Measurements from ENCODE around the gene PHF20.
"Not testable (repeated sequence)": the region's sequence is repeated elsewhere in the genome, so short reads cannot be mapped to it uniquely, and the experiment has no call there.

The PHF20 gene

GRCh38 chr20:35771689-35772562 is at the start of gene PHF20:
TSS of gene PHF20 (plus strand) at chr20:35772015. CDS start at chr20:35801523, 29,508 bp downstream.
- Mint-ChIP-seq H3K27me3 (ENCODE audit: low read depth) (no peaks in the 10 kb centered on the region), H3K9me3 (peaks cover 6% of the 10 kb centered on the region), H3K27ac (peak within 1 kb of the TSS; percentile 90), H3K4me3 (peak within 1 kb of the TSS; percentile 94), H3K36me3 (ENCODE audit: low read depth) (peaks cover 26% of the 10 kb centered on the region), H3K4me1 (ENCODE audit: low read depth) (peaks cover 53% of the 10 kb centered on the region)

- not testable (repeated sequence) for H3K9me3 Mint-ChIP-seq; H3K4me3 Mint-ChIP-seq; H3K27ac Mint-ChIP-seq; H3K27me3 Mint-ChIP-seq (ENCODE audit: low read depth)
- peaks cover 42% of the 10 kb centered on the region for H3K36me3 Mint-ChIP-seq (ENCODE audit: low read depth)
- peaks cover 15% of the 10 kb centered on the region for H3K4me1 Mint-ChIP-seq (ENCODE audit: low read depth)
These were observed 48.6 kb upstream of the PHF20 start for GRCh38 chr20:35723275-35723639.

- H3K4me1 Mint-ChIP-seq (ENCODE audit: low read depth): peaks cover 15% of the 10 kb centered on the region
These were observed 48.0 kb upstream of the PHF20 start for GRCh38 chr20:35723652-35724320.

DNA sequence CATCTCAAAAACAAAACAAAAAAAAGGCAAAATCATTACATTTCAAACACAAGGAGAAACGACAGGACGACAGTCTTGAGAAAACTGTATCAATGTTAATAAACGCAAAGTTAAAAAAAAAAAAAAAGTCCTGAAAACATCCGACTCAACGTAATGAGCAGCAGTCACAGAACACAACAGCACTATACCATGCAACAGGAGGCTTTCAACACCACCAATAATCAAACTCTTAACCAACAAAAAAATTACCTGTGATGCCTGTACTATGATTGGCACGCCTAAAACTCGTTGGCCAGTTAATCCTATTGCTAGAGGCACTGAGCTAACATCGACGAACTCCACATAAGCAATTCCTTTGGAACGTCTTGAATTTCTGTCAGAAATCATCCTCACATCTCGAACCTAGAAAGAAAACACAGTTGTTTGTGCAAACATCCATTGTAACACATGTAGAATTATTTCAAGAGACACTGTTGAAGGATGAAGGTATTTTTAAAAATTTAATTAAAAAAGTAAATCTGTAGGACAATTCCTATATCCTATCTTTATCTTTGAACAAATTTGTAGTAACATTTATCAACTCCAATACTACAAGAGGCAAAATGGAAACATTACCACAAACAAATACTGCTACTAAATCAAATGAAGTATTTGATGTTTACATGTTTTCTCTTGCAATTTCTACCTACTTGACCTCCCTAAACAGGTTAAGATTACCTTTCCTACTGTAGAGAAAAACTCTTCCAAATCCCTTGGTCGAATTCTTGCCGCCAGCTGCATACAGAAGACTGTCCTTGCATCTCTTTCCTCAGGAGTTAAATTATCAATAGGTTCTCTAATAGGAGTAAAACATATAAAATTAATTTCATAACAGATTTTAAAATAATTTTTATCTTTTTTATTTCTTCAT is 47.2 kb upstream of the PHF20 start:
- H3K9me3 Mint-ChIP-seq: no peaks in the 10 kb centered on the region
- H3K27me3 Mint-ChIP-seq (ENCODE audit: low read depth): no peaks in the 10 kb centered on the region
- peaks cover 43% of the 10 kb centered on the region for H3K36me3 Mint-ChIP-seq (ENCODE audit: low read depth)
- H3K4me1 Mint-ChIP-seq (ENCODE audit: low read depth): peaks cover 13% of the 10 kb centered on the region
- H3K4me3 Mint-ChIP-seq: no peak overlapping the region
- H3K27ac Mint-ChIP-seq: no peak overlapping the region

More at GRCh38 chr20:35723652-35724320, 48.0 kb upstream of the PHF20 start:
- H3K27ac Mint-ChIP-seq; H3K4me3 Mint-ChIP-seq; H3K27me3 Mint-ChIP-seq (ENCODE audit: low read depth); H3K9me3 Mint-ChIP-seq: not testable (repeated sequence)
- H3K36me3 Mint-ChIP-seq (ENCODE audit: low read depth): peaks cover 42% of the 10 kb centered on the region

DNA sequence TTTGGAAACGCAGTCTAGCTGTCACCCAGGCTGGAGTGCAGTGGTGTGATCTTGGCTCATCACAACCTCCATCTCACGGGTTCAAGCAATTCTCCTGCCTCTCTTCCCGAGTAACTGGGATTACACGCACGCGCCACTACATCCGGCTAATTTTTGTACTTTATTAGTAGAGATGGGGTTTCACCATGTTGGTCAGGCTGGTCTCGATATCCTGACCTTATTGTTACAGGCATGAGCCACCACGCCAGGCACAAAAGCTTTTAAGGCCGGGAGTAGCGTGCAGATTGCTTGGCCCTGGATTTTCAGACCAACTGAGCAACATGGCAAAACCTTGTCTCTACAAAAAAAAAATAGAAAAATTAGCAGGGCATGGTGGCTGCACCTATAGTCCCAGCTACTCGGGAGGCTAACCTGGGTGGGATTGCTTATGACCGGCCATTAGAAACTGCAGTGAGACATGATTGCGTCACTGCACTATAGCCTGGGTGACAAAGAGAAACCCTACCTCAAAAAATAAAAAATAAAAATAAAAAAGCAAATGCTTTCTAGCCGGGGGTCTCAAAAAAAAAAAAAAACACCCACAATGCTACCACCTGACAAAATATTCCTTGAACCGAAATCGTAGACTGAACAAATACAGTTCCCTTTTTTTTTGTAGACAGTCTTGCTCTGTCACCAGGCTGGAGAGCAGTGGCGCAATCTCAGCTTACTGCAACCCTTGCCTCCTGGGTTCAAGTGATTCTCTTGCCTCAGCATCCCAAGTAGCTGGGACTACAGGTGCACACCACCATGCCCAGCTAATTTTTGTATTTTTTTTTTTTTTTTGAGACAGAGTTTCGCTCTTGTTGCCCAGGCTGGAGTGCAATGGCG is 44.7 kb upstream of the PHF20 start:
- no peaks in the 10 kb centered on the region for H3K9me3 Mint-ChIP-seq
- H3K27ac Mint-ChIP-seq: no peak overlapping the region
- no peak overlapping the region for H3K4me3 Mint-ChIP-seq
- H3K4me1 Mint-ChIP-seq (ENCODE audit: low read depth): peaks cover 16% of the 10 kb centered on the region
- H3K27me3 Mint-ChIP-seq (ENCODE audit: low read depth): no peaks in the 10 kb centered on the region
- peaks cover 40% of the 10 kb centered on the region for H3K36me3 Mint-ChIP-seq (ENCODE audit: low read depth)

DNA sequence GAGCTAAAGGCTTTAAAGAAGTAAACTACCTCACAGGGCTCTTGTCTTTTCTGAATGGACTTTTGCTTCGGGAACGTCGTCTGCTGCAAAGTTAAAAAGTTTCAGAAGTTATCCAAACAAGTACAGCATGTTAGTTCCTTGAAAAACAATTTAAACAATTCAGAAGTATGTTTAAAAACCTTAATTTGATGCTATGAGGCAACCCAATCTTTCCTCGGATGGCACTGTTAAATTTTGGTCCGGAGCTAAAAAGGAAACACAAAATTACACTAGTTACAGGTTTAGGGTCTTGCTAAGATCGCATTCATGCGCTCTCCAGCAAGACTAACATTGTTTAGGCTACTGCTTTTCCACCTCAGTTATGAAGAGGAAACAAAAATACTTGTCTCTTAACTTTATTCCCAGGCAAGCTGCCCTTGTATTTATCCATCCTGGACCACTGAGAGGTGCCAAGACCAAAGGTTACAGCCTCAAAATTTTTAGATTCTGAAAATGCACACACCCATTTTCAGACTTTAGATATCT is 42.5 kb upstream of the PHF20 start:
- Mint-ChIP-seq H3K4me3 (no peak overlapping the region), H3K27me3 (ENCODE audit: low read depth) (no peaks in the 10 kb centered on the region), H3K9me3 (no peaks in the 10 kb centered on the region), H3K4me1 (ENCODE audit: low read depth) (peaks cover 25% of the 10 kb centered on the region), H3K36me3 (ENCODE audit: low read depth) (peaks cover 51% of the 10 kb centered on the region), H3K27ac (no peak overlapping the region)

GRCh38 chr20:35729836-35730582 is 41.8 kb upstream of the PHF20 start:
- no peak overlapping the region for H3K4me3 Mint-ChIP-seq
- no peaks in the 10 kb centered on the region for H3K9me3 Mint-ChIP-seq
- no peak overlapping the region for H3K27ac Mint-ChIP-seq
- peaks cover 51% of the 10 kb centered on the region for H3K36me3 Mint-ChIP-seq (ENCODE audit: low read depth)
- no peaks in the 10 kb centered on the region for H3K27me3 Mint-ChIP-seq (ENCODE audit: low read depth)
- peaks cover 26% of the 10 kb centered on the region for H3K4me1 Mint-ChIP-seq (ENCODE audit: low read depth)

GRCh38 chr20:35730583-35731468 is 41.0 kb upstream of the PHF20 start:
- H3K27ac Mint-ChIP-seq: no peak overlapping the region
- no peaks in the 10 kb centered on the region for H3K27me3 Mint-ChIP-seq (ENCODE audit: low read depth)
- H3K36me3 Mint-ChIP-seq (ENCODE audit: low read depth): peaks cover 50% of the 10 kb centered on the region
- no peaks in the 10 kb centered on the region for H3K9me3 Mint-ChIP-seq
- H3K4me3 Mint-ChIP-seq: no peak overlapping the region
- H3K4me1 Mint-ChIP-seq (ENCODE audit: low read depth): peaks cover 29% of the 10 kb centered on the region

- H3K4me3 Mint-ChIP-seq: no peak overlapping the region
- no peaks in the 10 kb centered on the region for H3K27me3 Mint-ChIP-seq (ENCODE audit: low read depth)
- no peak overlapping the region for H3K27ac Mint-ChIP-seq
- no peaks in the 10 kb centered on the region for H3K9me3 Mint-ChIP-seq
- H3K36me3 Mint-ChIP-seq (ENCODE audit: low read depth): peaks cover 54% of the 10 kb centered on the region
- H3K4me1 Mint-ChIP-seq (ENCODE audit: low read depth): peaks cover 34% of the 10 kb centered on the region
These were observed 40.4 kb upstream of the PHF20 start for GRCh38 chr20:35731469-35731788.

DNA sequence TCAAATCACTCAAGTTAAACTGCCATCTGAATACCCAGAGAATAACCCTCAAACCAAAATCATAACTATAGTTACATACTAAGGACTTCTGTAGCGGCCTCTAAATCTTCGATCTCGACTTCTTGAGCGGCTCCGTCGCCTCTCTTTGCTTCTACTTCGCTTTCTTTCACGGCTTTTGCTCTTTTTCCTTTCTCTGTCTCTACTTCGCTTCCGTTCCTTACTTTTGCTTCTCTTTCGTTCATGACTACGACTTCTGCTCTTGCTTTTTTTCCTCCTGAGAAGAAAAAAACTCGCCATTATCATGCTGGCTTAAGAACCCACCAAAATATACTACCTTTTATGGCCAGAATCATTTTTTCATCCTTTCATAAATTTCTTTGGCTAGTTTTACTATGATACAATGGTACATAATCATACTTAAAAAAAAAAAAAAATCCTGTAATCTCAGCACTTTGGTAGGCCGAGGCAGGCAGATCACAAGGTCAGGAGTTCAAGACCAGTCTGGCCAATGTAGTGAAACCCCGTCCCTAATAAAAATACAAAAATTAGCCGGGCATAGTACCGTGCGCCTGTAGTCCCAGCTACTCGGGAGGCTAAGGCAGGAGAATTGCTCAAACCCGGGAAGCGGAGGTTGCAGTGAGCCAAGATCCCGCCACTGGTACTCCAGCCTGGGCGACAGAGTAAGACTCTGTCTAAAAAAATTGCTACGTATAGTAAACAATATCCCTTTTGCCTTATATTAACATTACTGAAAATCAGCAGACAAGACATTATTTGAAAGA is 39.8 kb upstream of the PHF20 start:
- no peak overlapping the region for H3K27ac Mint-ChIP-seq
- H3K4me3 Mint-ChIP-seq: no peak overlapping the region
- H3K27me3 Mint-ChIP-seq (ENCODE audit: low read depth): no peaks in the 10 kb centered on the region
- peaks cover 49% of the 10 kb centered on the region for H3K36me3 Mint-ChIP-seq (ENCODE audit: low read depth)
- no peaks in the 10 kb centered on the region for H3K9me3 Mint-ChIP-seq
- H3K4me1 Mint-ChIP-seq (ENCODE audit: low read depth): peaks cover 33% of the 10 kb centered on the region

DNA sequence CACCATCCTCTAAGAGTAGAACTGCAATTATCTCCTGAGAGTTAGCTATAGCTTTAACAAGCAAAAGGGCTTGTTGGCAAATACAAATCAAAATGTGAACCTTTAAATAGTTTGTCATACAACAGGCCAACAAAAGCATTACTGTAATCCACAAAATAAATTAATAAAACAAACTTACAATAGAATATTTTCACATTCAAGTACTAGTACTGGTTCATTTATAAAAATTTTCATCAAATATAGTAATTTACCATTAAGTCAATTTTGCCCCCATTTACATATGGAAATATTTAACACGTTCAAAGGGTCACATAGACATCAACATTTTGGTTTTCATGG is 39.2 kb upstream of the PHF20 start:
- H3K4me1 Mint-ChIP-seq (ENCODE audit: low read depth): peaks cover 33% of the 10 kb centered on the region
- H3K9me3 Mint-ChIP-seq: no peaks in the 10 kb centered on the region
- peaks cover 50% of the 10 kb centered on the region for H3K36me3 Mint-ChIP-seq (ENCODE audit: low read depth)
- H3K27ac Mint-ChIP-seq: no peak overlapping the region
- H3K27me3 Mint-ChIP-seq (ENCODE audit: low read depth): no peaks in the 10 kb centered on the region
- H3K4me3 Mint-ChIP-seq: no peak overlapping the region

GRCh38 chr20:35734374-35734773 is 37.4 kb upstream of the PHF20 start:
- no peak overlapping the region for H3K4me3 Mint-ChIP-seq
- peak overlapping the region; percentile 11 for H3K27ac Mint-ChIP-seq
- peaks cover 45% of the 10 kb centered on the region for H3K4me1 Mint-ChIP-seq (ENCODE audit: low read depth)
- no peaks in the 10 kb centered on the region for H3K9me3 Mint-ChIP-seq
- no peaks in the 10 kb centered on the region for H3K27me3 Mint-ChIP-seq (ENCODE audit: low read depth)
- peaks cover 62% of the 10 kb centered on the region for H3K36me3 Mint-ChIP-seq (ENCODE audit: low read depth)
